Caki2 (cell line): Measurements from ENCODE around the gene PCNT. TPM values are rescaled to one million over a fixed set of nuclear protein-coding genes. Genes with fewer than 3 reads are reported as not detected.

ENCODE experiments used
- DNase-seq: peaks from one replicate; pipeline ENCODE4 v3.0.0-alpha.2; 2015; ENCODE audit warnings: low read depth
- in situ Hi-C: cut with HindIII; loops from 2 replicates; pipeline ENCODE4 v1.10.0; 2016; ENCODE audit warnings: low sequenced_read_pairs, low pct_unique_long_range_greater_than_20kb, mixed read lengths
- total RNA-seq: library from RNA; depleted of rRNA; stranded (reverse); fragments of >200 nt; shearing (Covaris generic); gene quantifications from 2 replicates; pipeline ENCODE4 v1.2.3, GENCODE V29; 2014; ENCODE audit warnings: low replicate concordance

The PCNT gene
- total RNA-seq, 1 experiment from 2014 or later = 8.5 TPM

DNA sequence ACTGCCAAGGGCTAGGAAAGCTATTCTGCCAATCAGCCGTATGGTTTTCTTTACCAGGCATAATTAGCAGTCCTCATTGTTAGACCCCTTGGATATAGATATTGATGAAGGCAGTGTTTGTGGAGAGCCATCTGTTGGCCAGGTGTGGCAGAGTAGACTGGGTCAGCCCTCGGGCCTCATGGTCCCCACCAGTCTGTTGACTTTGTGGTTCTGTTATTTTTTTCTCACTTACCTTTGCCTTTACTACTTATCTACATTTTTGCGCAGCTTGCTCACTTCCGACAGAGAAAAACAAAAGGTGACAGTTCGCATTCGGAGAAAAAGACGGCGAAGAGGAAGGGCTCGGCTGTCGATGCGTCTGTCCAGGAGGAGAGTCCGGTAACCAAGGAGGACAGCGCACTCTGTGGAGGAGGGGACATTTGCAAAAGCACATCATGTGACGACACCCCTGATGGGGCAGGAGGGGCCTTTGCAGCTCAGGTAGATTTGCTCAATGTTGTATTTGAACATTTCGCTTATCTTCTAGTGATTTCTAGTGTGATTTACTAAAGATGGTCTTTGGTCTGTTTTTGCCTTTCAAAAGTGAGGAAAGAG is 2.3 kb downstream of the PCNT start:
- DNase-seq = no peak
- in situ Hi-C loops = no loop called here

- DNase-seq = no peak
- in situ Hi-C loops = no loop called here
Measured at GRCh38 chr21:46327711-46328110, 3.8 kb downstream of the PCNT start.

DNA sequence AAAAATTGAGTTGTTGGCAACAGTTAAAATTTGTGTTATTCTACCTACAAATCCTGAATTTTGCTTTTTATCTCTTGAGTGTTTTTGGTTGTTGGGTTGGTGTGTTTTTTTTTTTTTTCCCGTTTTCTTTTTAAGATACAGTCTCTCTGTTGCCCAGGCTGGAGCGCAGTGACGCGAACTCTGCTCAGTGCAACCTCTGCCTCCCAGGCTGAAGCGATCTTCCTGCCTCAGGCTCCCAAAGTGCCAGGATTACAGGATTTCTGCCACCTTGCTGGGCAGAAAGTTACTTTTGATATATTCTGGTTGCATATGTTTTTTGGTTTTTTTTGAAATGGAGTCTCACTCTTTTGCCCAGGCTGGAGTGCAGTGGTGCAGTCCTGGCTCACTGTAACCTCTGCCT is 4.2 kb downstream of the PCNT start:
- DNase-seq = no peak
- in situ Hi-C loops = no loop called here

DNA sequence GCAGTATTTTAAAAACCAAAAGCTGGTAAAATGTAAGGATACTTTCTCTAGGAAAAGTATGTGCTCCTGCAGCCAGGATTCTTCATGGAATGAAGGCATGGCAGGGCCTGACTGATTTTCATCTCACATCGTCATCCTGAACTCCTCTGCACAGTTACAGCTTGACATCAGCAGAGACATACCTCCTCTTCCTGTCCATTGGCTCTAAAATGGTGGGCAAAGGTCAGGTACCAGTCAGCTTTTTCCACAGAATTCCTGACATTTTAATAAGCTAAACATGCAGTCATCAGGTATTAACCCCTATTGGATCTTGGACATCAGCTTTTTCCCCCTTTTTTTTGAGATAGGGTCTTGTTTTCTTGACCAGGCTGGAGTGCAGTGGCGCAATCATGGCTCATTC is 5.8 kb downstream of the PCNT start:
- no peak for DNase-seq
- in situ Hi-C loops = no loop called here

DNA sequence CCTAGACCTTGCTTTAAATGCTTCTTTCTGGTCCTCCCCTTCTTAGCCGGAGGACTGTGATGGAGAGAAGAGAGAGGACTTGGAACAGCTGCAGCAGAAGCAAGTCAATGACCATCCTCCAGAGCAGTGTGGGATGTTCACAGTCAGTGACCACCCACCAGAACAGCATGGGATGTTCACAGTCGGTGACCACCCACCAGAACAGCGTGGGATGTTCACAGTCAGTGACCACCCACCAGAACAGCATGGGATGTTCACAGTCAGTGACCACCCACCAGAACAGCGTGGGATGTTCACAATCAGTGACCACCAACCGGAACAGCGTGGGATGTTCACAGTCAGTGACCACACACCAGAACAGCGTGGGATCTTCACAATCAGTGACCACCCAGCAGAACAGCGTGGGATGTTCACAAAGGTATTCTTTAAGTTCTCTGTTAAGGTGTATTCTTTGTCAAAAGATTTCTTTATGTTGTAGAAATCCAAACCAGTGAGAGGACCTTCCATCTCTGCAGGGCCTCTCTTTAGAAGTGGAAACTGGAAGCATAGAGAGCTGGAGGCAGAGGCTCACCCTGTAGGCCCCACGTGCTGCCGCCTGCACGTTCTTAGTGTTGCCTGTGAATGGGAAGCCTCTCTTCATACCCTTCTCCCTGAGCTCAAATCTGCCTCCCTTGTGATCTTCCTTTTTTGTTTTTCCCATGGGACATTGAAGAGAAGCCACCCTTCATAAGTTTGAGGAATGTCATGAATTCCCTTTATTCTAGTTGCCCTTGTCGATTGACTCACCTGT is 10.6 kb downstream of the PCNT start:
- in situ Hi-C loops = no loop called here
- no peak for DNase-seq

GRCh38 chr21:46336603-46337002 is 12.6 kb downstream of the PCNT start:
- in situ Hi-C loops = no loop called here

GRCh38 chr21:46340998-46341397 is 17.0 kb downstream of the PCNT start:
- in situ Hi-C loops = no loop called here
- DNase-seq = no peak

More at GRCh38 chr21:46336603-46337002, 12.6 kb downstream of the PCNT start:
- DNase-seq = no peak

DNA sequence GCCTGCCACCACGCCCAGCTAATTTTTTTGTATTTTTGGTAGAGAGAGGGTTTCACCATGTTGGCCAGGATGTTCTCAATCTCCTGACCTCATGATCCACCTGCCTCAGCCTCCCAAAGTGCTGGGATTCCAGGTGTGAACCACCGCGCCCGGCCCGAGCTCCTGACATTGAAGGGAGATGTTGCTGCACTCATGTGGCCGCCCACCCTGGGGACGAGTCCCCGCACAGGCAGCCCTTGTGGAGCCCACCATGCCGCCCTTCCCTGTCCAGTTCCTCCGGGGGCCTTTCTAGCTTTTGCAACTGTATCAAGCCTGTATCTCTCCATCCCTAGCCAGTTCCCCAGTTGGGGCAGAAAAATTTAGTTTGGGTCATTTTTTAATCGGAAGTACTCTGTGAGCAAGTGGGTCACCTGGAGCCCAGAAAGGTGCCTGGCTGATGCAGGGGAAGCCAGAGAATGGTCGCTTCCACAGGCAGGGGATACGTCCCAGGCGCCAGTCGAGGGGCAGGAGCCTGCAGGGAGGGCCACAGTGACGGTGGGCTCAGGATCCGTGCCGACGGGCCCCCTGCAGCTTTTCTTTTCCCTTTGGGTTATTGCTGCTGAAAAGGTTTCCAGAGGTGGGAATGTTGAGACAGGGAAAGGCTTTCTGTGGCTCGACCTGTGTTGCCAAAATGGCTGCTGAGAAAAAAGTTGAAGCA is 20.4 kb downstream of the PCNT start:
- DNase-seq = no peak
- in situ Hi-C loops = no loop called here

- DNase-seq = no peak
- in situ Hi-C loops = no loop called here
Measured at GRCh38 chr21:46345861-46346260, 21.9 kb downstream of the PCNT start.

- DNase-seq = no peak
- in situ Hi-C loops = no loop called here
Measured at GRCh38 chr21:46346296-46347202, 22.6 kb downstream of the PCNT start.

DNA sequence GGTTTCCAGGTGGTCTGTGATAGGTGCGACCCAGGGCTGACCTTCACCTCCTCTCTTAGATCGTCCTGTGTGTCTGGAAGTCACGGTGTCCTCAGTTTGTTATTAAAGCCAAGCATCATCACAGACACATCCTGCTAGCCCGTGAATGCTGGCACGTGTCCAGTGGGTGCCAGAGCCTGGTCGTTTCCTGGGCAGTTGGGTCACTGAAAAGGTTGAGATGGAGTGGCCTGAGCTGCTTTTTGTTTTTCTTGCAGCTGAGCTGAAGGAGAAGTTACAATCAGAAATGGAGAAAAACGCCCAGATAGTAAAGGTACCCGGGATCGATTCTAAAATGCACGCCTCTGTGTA is 23.2 kb downstream of the PCNT start:
- DNase-seq = no peak
- in situ Hi-C loops = no loop called here

- in situ Hi-C loops = no loop called here
- DNase-seq = no peak
Measured at GRCh38 chr21:46347791-46348381, 23.9 kb downstream of the PCNT start.

GRCh38 chr21:46349134-46349760 is 25.3 kb downstream of the PCNT start:
- no peak for DNase-seq
- in situ Hi-C loops = no loop called here

DNA sequence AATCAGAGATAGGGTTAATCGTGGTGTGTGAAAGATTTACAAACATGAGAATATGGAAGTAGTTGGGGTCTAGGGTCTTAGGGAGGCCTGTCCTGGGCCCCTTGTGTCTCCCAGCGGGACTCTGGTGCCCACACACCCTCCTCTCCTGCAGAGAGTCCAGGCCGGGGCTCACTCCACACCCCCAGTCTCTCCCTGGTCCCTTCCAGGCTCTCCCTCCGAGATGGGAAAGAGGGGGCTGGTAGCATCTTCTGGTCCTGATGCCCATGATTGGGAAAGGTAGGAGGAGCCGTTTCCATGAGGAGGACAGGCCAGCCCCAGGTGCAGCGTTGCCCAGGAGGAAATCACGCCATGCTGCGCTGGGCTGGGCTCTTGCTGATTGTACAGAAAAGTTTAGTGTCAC is 26.6 kb downstream of the PCNT start:
- in situ Hi-C loops = no loop called here
- no peak for DNase-seq

- in situ Hi-C loops = no loop called here
- no peak for DNase-seq
Measured at GRCh38 chr21:46350981-46351380, 27.0 kb downstream of the PCNT start.

DNA sequence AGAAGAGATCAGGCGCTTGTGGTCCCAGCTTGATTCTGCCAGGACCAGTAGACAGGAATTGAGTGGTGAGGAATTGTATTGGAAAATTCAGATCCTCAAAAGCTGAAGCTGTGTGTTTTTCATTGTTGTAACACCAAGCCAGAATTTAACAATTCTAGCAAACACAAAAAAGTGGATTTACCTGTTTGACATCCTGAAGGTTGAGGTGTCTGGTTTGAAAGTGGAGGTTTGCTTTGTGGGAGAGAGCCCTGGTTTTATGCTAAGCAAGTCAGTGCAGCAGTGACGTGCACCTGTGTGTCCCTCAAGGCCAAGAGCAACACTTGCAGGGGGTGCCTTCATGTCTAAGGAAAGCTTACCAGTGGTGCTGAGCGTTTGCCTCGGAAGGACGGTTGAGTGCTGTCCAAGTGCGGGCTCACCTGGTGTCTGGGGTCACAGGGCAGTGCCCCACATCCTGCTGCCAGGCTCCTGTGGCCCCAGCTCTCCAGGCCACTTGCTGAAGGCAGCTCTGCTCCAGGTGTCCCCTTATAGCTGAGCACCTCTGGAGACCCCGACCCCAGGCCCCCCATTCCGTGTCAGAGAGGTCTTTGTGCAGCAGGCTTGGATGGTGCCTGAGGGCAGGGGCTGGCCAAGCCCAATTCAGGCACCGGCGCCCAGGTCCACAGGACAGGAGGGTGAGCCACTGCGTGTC is 27.7 kb downstream of the PCNT start:
- DNase-seq = no peak
- in situ Hi-C loops = no loop called here

GRCh38 chr21:46352164-46352515 is 28.2 kb downstream of the PCNT start:
- in situ Hi-C loops = no loop called here
- no peak for DNase-seq
